ENCODE data around the gene AGPAT3. TPM values are rescaled to one million over a fixed set of nuclear protein-coding genes. Genes with fewer than 3 reads are reported as not detected.
A peak's percentile ranks its signal among the peaks of the same experiment; 100 is the strongest.

Gene AGPAT3
- total and polyA plus RNA-seq, 10 of the 15 experiments (the other 5 are each of a cell fraction or from before 2014, with no cell fraction given): 1.2 to 110 (median 30.8) TPM

- intact Hi-C loops (cut with micrococcal nuclease; ENCODE audit: unreplicated experiment): loop anchor here (5.0 kb wide), 1 partner anchor 218 kb away; the partner anchor contains the start of gene PDXK
- Histone ChIP-seq H3K4me2 (ENCODE audit: control insufficient read depth, insufficient read depth) (no peak overlapping the region), H3K4me3 (no peak overlapping the region), H3K36me3 (ENCODE audit: control insufficient read depth in 2 of 2, insufficient read depth in 2 of 2, low read length in 1 of 2) (peaks cover 13 to 25% of the 10 kb centered on the region in 2 experiments; a peak in 3 of 4 replicates), H2AFZ (ENCODE audit: control insufficient read depth, low read depth, low read length) (no peak overlapping the region), H3K79me2 (ENCODE audit: control insufficient read depth, insufficient read depth, low read length) (peaks cover 24% of the 10 kb centered on the region), H3K27ac (ENCODE audit: control insufficient read depth, insufficient read depth) (no peak overlapping the region), H3K9me3 (replicated peaks; ENCODE audit: control insufficient read depth, insufficient read depth, low read length) (no peaks in the 10 kb centered on the region; the same call in 2 of the 3 replicates), H3K9ac (ENCODE audit: control insufficient read depth, insufficient read depth, low read length) (no peak overlapping the region), H4K20me1 (ENCODE audit: control insufficient read depth, insufficient read depth) (no peaks in the 10 kb centered on the region), H3K27me3 (replicated peaks in 1 of 2; ENCODE audit: control insufficient read depth in 2 of 2, insufficient read depth in 2 of 2, low read length in 1 of 2) (no peaks in the 10 kb centered on the region), H3K4me1 (ENCODE audit: control insufficient read depth, insufficient read depth, low read length) (peaks cover 28% of the 10 kb centered on the region)
- in situ Hi-C loops (cut with MboI): no loop called here
- ChIA-PET RAD21 (ENCODE audit: unreplicated experiment) (interaction anchor here (1.5 kb wide), 1 partner anchor 14 kb away, joined by 6 read pairs; no protein-coding TSS in a partner anchor), POLR2A (interaction anchor here (2.8 to 4.3 kb wide), 2 partner anchors 14 to 17 kb away, joined by 7 to 31 read pairs; no protein-coding TSS in a partner anchor), SMC1A (ENCODE audit: uncharacterized antibody, unreplicated experiment) (no interaction called here), CTCF (interaction anchor here (1.9 kb wide), 1 partner anchor 13 kb away, joined by 13 read pairs; no protein-coding TSS in a partner anchor)
- no TSS peak for BruUV-seq (replicated peaks)
- 96% methylated on average over 41 of the region's 41 CpGs for WGBS (ENCODE audit: insufficient coverage, insufficient replicate concordance, low lambda C conversion rate, missing lambda C conversion rate)
- DNase-seq (ENCODE audit: low read depth, low spot score) (no peak), ATAC-seq (no peak), FAIRE-seq (no peak)
- TF ChIP-seq POLR2A (IDR thresholded peaks at IDR 0.05; ENCODE audit: low read depth, low read length) (peak; percentile 32; the same call in 1 of the 2 replicates), REST (IDR thresholded peaks at IDR 0.05; ENCODE audit: low read depth, low read length) (no peak)
Observed at GRCh38 chr21:43934716-43935705, 70.0 kb downstream of the AGPAT3 start.
